ENCODE results near the gene TLN1.

The TLN1 gene

DNA sequence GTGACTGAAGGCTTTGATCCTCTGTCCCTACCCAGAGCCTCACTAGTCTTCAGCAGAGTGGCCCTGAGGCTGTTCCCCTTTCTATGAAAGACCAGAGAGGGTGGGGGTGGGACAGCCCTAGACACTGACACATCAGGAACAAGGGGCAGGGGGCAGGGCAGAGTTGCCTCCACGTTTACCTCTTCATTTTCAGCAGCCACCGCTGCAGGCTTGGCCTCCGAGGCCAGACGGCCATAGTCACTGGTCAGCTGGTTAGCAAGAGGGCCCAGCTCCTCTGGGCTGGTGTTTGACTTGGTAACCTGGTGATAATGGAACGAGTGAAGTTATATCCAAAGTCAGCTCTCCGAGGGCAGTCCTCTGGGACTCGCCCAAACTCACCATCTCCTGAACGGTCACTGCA, 26.6 kb downstream of the TLN1 start:
- no peak for DNase-seq (ENCODE audit: low read depth)

DNA sequence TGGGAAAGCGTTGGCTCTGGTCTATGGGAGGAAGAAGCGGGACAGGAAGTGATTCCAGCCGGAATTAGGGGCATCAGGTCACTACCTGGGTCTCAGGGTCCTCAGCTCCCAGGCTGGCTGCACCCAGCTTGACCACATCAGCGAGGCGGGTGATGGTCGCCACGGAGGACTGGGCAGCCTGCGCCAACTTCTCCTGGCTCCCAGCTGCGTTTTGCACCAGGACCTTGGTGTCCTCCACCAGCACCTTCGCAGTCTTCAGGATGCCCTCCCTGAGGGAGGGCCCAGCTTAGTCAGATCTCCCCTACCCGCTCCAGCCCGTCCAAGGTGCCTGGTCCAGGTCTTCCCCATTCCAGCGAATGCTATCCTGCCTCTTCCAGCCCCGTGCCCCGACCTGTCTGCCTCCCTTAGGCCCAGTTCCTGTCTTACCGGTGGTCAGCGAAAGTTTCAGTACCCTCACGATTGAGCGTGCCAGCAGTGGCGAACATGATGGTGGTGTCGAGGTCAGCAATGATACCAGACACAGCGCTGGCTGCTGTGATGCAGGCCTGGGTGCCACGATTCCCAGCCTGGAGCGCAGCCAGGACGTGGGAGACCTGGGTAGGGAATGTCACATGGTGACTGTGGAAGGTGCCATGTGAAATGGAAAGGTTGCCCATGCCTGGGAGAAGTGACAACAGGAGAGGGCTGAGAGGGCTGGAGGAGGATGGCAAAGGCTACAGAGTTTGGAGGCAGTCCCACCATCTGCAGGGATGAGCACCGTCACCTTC, 27.9 kb downstream of the TLN1 start:
- no peak for DNase-seq (ENCODE audit: low read depth)

DNA sequence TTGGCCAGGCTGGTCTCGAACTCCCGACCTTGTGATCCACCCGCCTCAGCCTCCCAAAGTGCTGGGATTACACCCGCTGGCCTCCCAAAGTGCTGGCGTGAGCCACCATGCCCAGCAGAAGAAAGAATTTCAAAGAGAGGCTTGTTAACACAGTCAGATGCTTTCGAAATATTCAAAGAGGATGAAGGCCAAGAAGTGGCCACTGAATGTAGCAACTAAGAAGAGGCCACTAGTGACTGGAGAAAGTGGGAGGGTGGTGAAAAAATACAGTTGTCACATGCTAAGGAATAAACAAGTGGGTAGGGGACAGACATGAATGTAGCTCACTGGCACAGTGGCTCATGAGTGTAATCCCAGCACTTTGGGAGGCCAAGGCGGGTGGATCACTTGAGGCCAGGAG, 29.3 kb downstream of the TLN1 start:
- DNase-seq (ENCODE audit: low read depth) = no peak

DNA sequence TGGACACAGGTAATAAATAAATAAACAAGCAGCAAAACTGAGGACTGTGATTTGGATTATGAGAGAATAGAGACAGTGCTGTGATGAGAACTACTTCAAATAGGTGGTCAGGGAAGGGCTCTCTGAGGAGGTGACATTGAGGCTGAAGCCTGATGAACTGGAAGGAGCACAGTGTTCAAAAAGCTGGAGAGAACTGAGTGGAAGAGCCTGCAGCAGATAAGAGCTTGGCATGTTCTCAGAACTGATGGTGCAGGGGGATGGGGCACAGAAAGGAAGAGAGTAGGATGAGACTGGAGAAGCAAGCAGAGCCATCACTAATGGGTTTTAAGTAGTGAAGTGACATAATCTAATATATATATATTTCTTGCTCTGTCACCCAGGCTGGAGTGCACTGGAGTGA, 31.1 kb downstream of the TLN1 start:
- DNase-seq (ENCODE audit: low read depth) = no peak

DNA sequence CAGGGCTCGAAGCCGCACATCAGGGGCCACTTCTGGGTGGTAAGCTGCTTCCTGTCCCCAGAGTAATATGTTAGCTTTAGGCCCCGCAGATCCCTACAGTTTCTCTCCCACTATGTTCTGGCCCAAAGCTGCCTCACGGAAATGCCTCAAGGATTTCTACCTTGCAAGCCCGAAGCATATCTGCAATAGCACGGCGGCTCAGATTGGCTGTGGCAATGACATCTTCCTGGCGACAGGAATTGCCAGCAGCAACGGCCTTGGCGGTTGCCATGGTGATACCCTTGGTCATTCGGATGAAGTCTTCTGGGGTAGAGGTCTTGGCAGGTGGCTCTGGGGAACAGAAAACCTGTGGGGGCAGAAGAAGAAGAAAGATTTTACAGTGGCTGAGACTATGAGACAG, 32.0 kb downstream of the TLN1 start:
- no peak for DNase-seq (ENCODE audit: low read depth)

DNA sequence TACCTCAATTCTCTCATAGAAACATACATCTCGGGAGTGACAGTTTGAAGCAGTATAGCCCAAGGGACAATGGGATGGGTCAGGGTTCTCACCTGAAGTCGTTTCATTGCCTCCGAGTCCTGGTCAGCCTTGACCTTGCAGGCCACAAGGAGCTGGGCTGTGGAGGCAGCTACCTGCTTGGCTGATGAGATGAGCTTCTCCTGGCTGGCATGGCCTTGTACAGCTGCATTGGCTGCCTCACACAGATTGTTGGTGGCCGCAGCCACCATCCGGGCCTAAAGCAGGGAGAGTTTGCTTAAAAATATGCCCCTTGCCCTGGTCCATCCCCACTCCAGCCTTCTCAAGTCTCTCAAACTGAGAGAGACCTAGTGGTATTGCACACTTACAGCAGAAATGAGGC, 33.8 kb downstream of the TLN1 start:
- DNase-seq (ENCODE audit: low read depth) = no peak

DNA sequence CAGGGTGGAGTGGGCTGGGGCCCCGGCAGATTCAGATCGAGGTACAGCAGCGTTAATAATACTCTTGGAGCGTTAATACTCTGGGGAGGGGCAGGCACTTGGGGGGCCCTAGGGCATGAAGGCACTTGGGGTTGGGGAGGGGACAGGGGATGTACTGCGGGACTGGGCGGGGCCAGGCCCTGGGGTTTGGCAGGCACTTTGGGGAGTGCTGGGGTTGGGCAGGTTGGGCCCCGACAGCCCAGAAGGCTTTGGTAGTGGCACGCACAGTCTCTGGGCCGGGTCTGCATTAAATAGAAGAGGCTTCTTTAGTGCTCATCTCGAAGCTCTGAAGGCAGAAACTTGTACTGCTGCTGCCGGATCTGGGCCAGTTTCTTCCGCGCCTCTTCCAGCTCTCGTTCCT, 34.5 kb downstream of the TLN1 start:
- DNase-seq (ENCODE audit: low read depth) = no peak

DNA sequence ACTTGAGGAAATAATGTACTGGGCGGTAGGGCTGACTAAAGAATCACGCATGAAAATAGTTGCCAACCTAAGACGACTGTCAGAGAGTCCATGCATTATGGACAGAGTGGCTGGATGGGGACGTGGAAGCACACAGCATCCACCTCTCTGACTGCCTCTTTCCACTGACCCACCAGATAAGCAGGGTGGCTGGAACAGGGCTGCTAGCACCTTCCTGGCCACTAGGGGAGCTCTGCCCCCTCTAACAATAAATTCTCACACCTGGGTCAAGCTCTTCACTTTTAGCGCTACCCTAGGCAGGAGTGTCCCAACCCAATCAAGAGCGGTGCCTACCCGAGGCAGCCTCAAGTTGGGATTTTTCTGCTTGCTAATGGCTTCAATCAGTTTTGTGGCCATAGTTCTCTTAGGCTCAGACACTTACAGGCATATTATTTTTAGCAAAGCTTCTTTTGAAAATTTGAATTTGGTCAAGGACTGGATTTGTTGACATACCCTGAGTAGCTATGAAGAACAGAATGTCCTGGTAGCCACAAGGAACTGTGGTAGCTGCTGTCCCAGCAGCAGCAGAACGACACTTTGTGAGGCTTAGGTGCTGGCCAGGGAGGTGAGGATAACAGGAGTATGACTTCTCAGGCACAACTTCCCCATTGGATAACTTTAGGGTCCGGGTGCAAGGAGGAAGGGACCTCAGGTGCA, 35.3 kb downstream of the TLN1 start:
- no peak for DNase-seq (ENCODE audit: low read depth)

DNA sequence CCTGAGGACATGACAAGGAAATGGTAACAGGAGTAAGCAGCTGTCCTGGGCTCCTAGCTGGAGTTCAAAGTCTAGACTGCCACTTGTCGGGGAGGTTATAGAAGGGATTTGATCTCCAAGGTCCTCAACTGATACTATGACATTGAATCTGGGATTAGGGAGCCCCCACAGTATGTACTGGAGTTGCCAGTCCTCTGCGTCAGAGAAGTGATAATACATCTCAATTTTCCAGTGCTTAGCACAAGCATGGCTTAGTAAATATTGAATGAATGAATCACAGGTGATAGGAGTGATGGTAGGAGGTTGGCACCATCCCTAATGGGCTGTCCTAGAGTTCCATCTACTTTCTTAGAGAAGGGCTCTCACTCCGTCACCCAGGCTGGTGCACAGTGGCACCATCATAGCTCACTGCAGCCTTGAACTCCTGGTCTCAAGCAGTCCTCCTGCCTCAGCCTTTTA, 36.0 kb downstream of the TLN1 start:
- DNase-seq (ENCODE audit: low read depth) = no peak

DNA sequence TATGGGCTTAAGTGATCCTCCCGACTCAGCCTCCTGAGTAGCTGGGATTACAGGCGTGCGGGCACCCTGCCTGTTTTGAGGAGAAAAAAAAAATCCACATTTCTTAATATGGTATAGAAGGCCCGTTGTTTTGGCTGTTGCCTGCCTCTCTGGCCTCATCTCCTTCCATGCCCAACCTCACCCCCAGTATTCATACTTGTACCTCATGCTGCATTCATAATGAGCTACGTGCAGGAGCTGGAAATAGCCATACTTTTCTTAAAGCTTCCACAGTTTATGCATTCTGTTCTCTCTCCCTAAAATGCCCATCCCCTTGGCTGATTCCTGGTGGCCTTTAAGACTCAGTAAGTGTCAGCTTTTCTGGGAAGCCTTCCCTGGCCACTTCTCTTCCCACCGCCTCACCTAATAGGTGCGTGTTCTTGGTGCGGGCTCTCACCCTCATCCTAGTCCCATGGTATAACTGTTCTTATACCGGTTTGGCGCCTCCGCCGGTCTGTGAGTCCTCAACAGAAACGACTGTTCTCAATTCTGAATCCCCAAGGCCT, 40.2 kb downstream of the TLN1 start:
- DNase-seq (ENCODE audit: low read depth) = no peak

DNA sequence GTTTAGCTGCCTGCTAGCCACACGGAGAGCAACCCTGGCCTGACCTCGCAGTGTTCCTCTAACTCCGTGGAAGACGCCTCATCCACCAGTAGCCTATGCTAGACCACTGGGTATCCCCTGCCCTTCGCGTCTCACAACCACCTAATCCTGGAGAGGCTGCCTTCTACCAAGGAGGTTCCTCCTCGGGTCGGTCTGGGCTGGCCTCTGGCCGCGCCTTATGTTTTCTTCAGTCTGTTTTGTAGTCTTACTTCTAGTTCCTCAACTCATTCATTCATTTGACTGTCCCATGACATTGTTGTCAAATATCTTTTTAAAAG, 40.7 kb downstream of the TLN1 start:
- DNase-seq (ENCODE audit: low read depth) = no peak

DNA sequence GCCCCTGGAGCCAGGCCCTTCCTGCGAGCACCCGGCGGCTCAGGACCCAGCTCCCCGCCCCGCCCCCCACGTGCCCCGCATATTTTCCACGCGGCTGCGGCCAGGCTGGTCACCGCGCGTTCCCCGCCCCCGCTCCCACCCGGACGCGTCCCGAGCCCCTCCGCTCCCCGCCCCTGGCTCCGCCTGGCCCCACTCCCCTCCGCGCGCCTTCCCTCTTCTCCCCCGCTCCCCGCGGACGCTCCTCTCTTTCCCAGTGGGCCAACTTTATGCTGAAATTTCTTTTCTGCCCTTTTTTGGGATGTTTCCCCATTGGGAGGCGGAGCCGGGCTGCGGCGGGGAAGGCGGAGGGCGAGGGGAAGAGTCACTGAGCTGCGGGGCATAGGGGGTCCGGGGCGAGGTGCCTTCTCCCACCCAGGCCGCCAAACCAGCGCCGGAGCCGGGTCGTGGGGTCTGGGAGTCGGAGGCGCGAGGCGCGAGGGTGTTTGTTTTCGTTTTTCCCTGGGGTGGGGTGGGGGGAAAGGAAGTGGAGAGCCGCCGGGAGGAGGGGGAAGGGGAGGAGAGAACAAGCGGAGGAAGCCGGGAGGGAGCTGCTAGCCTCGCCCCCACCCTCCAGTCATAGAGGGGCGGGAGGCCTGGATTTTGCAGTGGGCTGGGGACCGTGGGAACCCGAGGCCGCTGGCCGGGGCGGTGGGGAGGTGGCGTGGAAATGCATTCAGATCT, 41.2 kb downstream of the TLN1 start:
- DNase-seq (ENCODE audit: low read depth) = no peak

DNA sequence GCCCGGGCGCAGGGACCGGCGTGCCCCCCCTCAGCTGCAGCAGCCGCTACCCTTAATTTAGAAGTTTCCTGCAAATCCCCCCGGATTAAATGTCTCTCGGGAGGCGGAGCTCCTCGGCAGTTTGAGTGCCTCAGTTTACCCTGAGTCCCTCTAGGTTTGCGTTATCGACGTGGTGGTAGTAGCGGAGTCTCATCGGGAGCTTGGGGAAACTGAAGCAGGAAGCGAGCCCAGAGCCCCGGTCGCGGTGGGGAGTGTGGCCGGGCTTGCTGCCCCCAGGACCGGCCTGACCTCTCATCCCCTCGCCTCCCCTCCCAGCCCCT, 41.7 kb downstream of the TLN1 start:
- no peak for DNase-seq (ENCODE audit: low read depth)

DNA sequence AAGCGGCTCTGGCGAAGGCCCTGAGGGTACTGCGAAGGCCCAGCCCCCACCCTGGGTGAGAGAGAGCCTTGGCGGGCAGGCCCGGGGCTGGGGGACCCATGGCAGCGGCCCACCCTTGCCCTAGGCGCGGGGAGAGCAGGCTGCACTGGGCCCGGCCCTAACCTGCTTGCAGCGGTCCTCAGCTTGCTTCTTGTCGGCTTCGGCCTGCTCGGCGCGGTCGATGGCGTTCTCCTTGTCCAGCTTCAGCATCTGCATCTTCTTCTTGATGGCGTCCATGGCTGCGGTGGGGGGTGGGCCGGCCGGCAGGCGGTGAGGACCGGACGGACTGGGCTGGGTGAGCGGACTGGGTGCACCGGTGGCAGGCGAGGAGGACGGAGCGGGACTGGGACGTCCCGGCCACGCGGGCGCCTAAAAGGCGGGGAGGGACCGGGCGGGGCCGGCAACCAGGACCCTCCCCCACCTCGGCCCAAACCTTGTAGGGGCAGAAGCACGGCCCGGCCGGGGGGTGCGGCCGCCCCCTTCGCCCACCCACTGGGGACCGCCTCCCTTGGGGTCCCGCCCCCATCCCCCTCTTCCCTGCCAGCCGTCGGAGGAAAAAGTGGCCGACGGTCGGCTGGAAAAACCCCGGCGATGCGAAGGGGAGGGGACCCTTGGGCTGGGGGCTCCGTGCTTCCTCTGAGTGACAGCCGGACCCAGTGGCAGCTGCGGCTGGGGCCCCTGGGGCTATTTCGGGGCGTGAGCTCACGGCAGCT, 42.3 kb downstream of the TLN1 start, which contains the start of gene TPM2:
Gene TPM2, minus strand, starts transcription at position 384 of the 752 bp plus-strand sequence. Its CDS starts 108 bp downstream, at position 276.
- no peak for DNase-seq (ENCODE audit: low read depth)

DNA sequence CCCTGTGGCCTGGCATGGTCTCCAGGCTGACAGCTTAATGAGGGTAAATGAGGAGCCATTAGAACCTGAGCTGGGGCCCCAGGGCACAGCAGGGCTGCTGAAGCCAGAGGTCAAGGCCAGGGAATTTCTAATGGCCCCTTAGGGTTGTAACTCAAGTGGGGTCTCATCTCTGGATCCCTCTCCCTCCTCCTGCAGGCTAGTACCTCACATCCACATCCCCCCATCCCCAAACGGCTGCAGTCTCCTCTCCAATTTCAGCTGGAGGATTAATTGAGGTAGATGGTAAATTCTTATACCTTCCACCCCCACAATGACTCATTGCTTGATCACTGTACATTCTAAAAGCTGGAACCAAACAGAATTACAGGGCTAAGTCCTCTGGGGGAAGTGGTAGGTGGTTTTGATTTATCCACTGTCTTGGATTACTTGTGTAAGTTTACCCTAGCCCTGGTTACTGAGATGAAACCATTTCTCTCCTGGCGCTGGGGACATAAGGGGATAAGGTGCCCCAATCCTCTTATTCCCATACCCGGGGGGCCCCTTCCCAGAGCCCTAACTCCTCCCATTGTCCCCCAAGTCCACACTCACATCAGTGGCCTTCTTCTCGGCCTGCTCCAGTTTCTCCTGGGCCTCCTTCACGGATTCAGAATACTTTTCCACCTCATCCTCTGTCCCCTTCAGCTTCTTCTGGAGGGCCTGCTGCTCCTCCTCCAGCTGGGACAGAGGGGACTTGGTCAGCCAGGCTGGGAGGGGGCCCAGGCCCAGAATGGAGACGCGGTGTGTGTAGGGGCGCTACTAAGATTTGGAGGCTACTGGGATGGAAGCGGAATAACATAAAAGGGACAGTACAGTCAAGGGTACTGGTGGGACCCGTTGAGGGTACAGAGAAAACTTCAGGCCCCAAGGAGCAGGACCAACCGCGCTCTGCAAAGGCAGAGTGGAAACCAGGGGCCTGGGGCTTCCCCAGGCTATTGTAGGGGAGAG, 43.1 kb downstream of the TLN1 start:
- peak; percentile 81 for DNase-seq (ENCODE audit: low read depth)

DNA sequence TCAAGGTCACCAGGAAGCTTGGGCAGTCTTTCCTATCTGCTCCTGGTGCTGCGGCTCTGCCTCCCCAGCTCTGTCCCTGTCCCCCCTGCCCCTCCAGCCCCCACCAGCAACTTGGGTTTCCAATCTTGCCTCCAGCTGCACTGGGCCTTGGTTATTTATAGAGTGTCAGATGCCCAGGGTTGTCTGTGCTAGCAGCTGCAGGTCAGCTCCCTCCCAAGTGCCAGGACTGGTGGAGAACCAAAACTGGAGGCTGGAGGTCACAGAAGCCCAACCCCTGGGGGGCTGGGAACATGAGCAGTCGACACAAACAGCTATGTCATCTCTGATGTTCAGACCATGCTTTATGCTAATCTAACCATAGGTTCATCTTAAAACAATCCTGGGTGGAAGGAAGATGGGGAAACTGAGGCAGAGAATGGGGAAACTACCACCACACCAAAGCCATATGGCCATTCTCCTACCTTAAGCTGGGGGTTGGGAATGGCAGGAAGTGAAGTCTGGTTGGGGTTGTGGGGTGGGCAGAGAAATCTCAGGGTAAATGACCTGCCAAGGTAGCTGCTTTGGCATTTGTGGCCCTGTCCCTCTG, 43.9 kb downstream of the TLN1 start:
- no peak for DNase-seq (ENCODE audit: low read depth)

DNA sequence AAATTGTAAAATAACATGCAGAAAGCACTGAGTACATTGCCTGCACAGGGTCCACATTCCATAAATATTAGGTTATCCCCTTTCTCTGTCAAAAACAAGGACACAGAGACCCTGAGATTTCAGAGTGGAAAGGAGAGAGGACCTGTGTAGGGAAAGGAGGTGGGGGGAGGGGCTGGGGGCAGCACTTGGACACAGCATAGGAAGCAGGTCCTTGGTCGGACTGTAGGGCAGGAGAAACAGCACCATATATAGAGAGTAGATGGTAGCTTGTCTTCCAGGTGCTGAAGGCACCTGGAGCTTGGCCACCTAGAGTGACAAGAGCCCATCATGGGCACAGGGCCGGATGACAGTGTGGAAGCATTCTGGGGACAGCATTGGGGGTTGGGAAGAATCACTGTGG, 44.7 kb downstream of the TLN1 start:
- no peak for DNase-seq (ENCODE audit: low read depth)

DNA sequence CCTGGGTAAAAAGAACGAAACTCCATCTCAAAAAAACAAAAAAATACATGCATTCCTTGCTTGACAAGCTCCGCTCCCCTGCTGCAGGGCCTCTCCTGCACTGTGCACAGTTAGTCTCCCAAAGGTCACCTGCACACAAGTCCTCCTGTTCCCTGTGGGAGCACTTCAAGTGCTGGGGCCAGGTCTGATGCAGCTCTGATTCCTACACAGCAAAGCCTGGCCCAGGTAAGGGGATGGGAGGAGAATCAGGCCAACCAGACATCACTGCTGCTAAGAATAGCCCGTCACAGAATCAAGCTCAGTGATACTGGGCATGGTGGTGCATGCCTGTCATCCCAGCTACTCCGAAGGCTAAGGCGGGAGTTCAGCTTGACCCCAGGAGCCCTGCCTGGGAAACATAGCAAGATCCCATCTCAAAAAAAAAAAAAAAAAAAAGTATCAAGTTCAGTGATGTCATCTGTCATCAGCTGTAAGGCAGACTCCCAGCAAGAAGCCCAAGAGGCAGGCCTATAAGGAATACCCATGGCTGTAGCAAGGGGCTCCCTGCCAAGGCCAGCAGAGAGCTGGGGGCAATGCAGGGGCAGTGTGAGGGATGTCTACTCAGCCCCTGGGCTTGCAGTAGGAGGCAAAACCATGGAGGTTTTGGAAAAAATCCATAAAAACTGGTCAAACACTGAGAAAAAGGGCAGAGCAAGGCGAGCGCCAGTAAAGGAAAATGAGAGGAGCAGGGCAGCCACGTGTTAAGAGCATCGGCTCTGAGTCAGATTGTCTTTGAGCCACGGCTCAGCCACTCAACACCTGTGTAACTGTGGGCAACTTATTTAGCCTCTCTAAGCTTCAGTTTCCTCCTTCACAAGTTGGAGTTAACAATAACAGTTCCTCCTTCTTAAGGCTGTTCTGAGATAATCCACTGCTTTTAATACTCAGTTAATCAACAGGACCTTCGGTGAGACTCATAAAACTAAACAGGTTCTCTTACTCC, 45.5 kb downstream of the TLN1 start:
- DNase-seq (ENCODE audit: low read depth) = no peak

DNA sequence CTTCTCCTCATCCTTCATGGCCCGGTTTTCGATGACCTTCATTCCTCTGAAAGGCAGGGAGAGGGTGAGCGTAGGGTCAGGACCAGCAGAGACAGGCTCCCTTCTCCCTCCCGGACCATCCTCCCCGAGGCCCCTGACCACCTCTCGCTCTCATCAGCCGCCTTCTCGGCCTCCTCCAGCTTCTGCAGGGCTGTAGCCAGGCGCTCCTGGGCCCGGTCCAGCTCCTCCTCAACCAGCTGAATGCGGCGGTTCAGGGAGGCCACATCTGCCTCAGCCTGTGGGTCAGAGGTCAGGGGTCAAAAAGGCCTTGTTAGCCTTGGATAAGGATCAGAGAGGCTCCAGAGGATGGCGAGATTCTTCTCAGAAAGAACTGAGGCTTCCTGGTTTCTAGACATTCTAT, 46.5 kb downstream of the TLN1 start:
- no peak for DNase-seq (ENCODE audit: low read depth)
